ENCODE measurements around the gene AMZ1. TPM values are rescaled to one million over a fixed set of nuclear protein-coding genes. Genes with fewer than 3 reads are reported as not detected.
"Not testable (repeated sequence)": the region's sequence is repeated elsewhere in the genome, so short reads cannot be mapped to it uniquely, and the experiment has no call there.

AMZ1 gene
- polyA plus RNA-seq, 4 donors: 0.10 to 0.31 (median 0.16) TPM

- DNase-seq (ENCODE audit: low read depth in 4 of 4, low spot score in 3 of 4): no peak
Observed at GRCh38 chr7:2724453-2725177, 36.6 kb downstream of the AMZ1 start.

- no peak for DNase-seq (ENCODE audit: low read depth in 4 of 4, low spot score in 3 of 4)
Observed at GRCh38 chr7:2725178-2726105, 37.4 kb downstream of the AMZ1 start.

GRCh38 chr7:2726316-2727018, 38.5 kb downstream of the AMZ1 start:
- no peak for DNase-seq (ENCODE audit: low read depth in 4 of 4, low spot score in 3 of 4)

GRCh38 chr7:2727206-2727605, 39.2 kb downstream of the AMZ1 start:
- not testable (repeated sequence) for DNase-seq (ENCODE audit: low read depth in 4 of 4, low spot score in 3 of 4)

GRCh38 chr7:2728316-2729030, 40.5 kb downstream of the AMZ1 start:
- DNase-seq (ENCODE audit: low read depth in 4 of 4, low spot score in 3 of 4): no peak

GRCh38 chr7:2729031-2729892, 41.3 kb downstream of the AMZ1 start:
- DNase-seq (ENCODE audit: low read depth in 4 of 4, low spot score in 3 of 4): no peak

- no peak for DNase-seq (ENCODE audit: low read depth in 4 of 4, low spot score in 3 of 4)
Observed at GRCh38 chr7:2729893-2730716, 42.1 kb downstream of the AMZ1 start.

- no peak for DNase-seq (ENCODE audit: low read depth in 4 of 4, low spot score in 3 of 4)
Observed at GRCh38 chr7:2730846-2731770, 43.1 kb downstream of the AMZ1 start.

- DNase-seq (ENCODE audit: low read depth in 4 of 4, low spot score in 3 of 4): no peak
Observed at GRCh38 chr7:2732388-2732787, 44.4 kb downstream of the AMZ1 start.

- DNase-seq (ENCODE audit: low read depth in 4 of 4, low spot score in 3 of 4): no peak
Observed at GRCh38 chr7:2732959-2733584, 45.1 kb downstream of the AMZ1 start.

GRCh38 chr7:2734084-2734686, 46.2 kb downstream of the AMZ1 start:
- no peak for DNase-seq (ENCODE audit: low read depth in 4 of 4, low spot score in 3 of 4)

GRCh38 chr7:2734751-2735571, 47.0 kb downstream of the AMZ1 start:
- no peak for DNase-seq (ENCODE audit: low read depth in 4 of 4, low spot score in 3 of 4)

GRCh38 chr7:2735744-2736143, 47.7 kb downstream of the AMZ1 start:
- no peak for DNase-seq (ENCODE audit: low read depth in 4 of 4, low spot score in 3 of 4)

GRCh38 chr7:2736411-2736914, 48.5 kb downstream of the AMZ1 start:
- no peak for DNase-seq (ENCODE audit: low read depth in 4 of 4, low spot score in 3 of 4)

GRCh38 chr7:2737005-2737743, 49.2 kb downstream of the AMZ1 start:
- DNase-seq (ENCODE audit: low read depth in 4 of 4, low spot score in 3 of 4): not testable (repeated sequence)
